Measurements from ENCODE around the gene AGBL4.

AGBL4 gene

DNA sequence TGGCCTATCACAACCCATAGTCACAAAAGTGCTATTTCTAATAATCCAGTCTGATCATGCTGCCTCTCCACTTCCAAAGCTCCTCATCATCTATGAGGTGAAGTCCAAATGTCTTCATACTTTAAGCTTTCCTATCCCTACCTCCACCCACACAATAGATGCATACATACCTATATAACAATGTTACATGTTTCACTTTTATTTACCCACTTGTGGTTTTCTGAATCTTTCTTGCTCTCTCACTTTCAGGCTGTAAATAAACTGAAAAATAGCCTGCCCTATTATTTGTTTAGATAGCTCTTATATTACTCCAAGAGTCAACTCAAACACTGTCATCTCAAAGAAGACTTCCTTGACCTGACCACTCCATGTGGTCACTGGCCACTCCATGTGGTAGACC, 840.3 kb downstream of the AGBL4 start:
- DNase-seq (ENCODE audit: low read depth): no peak
- TF ChIP-seq, protein P1, sequence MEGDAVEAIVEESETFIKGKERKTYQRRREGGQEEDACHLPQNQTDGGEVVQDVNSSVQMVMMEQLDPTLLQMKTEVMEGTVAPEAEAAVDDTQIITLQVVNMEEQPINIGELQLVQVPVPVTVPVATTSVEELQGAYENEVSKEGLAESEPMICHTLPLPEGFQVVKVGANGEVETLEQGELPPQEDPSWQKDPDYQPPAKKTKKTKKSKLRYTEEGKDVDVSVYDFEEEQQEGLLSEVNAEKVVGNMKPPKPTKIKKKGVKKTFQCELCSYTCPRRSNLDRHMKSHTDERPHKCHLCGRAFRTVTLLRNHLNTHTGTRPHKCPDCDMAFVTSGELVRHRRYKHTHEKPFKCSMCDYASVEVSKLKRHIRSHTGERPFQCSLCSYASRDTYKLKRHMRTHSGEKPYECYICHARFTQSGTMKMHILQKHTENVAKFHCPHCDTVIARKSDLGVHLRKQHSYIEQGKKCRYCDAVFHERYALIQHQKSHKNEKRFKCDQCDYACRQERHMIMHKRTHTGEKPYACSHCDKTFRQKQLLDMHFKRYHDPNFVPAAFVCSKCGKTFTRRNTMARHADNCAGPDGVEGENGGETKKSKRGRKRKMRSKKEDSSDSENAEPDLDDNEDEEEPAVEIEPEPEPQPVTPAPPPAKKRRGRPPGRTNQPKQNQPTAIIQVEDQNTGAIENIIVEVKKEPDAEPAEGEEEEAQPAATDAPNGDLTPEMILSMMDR (IDR thresholded peaks at IDR 0.05; ENCODE audit: low read depth, low read length, missing control alignments): no peak
- H3K4me3 ChIP-seq (ENCODE audit: low read depth, low read length): no peak overlapping the region

DNA sequence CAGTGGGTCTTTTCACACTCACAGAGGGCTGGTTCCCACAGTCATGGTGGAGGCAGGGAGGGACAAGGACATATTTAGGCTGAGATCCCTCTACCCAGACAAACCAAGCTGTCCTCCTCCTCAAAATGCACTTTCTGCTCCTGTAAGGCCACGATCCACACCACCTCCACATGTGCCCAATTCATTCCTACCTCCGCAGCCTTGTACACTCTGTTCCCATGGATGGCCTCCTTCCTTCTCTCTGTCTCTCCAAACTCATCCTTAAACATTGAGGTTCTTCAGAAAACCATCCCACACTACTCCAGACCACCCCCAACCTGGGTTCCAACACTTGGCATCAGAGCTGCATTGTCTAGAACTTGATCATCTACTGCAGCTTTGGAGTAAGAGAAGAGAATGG, 842.7 kb downstream of the AGBL4 start:
- no peak overlapping the region for H3K4me3 ChIP-seq (ENCODE audit: low read depth, low read length)
- no peak for DNase-seq (ENCODE audit: low read depth)
- TF ChIP-seq, protein P1 (IDR thresholded peaks at IDR 0.05; ENCODE audit: low read depth, low read length, missing control alignments): no peak

DNA sequence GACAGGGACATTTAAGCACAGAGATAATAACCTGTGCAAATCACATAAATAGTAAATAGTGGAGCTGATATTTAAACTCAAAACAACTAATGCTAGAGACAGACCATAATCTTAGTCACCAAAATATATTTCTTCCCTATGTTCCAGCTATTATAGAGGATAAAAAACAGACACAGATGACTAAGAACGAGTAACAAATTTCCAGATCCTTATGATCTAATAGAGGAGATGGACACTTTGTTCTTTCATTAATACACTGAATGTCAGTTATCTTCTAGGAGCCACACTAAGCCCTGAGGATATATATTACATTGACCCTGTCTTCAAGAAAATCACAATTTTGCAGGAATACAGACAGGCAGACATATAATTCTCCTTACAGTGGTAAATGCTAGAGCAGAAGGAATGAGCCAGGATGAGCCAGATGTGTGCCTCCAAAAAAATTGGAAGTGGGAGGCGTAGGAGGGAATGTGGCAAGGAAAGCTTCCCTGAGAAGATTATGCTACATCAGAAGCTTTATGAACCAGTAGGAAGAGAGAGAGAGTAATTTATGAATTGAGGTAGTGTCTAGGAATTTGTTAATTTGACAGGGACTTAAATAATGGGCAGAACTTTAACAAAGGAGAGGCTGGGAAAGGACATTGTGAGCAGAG, 851.7 kb downstream of the AGBL4 start:
- TF ChIP-seq, protein P1 (IDR thresholded peaks at IDR 0.05; ENCODE audit: low read depth, low read length, missing control alignments): no peak
- no peak overlapping the region for H3K4me3 ChIP-seq (ENCODE audit: low read depth, low read length)
- DNase-seq (ENCODE audit: low read depth): no peak

DNA sequence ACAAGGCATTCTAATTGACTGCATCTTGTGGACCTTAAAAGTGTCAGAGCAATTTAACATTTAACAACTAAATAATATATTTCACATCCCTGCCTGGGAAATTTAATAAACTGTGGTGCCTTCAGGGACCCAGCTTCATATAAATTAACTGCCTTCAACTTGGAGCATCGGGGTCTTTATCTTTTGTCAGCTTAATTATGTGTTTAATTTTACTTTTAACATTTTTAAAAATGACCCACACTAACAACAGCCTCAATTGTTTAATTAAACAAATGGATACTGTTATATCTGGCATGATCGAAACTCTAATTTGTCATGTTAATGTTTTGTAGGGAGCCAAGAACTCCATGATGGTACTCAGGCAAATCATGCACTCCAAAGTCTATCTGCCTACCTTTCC, 857.7 kb downstream of the AGBL4 start:
- TF ChIP-seq, protein P1 (IDR thresholded peaks at IDR 0.05; ENCODE audit: low read depth, low read length, missing control alignments): no peak
- H3K4me3 ChIP-seq (ENCODE audit: low read depth, low read length): no peak overlapping the region
- DNase-seq (ENCODE audit: low read depth): no peak

DNA sequence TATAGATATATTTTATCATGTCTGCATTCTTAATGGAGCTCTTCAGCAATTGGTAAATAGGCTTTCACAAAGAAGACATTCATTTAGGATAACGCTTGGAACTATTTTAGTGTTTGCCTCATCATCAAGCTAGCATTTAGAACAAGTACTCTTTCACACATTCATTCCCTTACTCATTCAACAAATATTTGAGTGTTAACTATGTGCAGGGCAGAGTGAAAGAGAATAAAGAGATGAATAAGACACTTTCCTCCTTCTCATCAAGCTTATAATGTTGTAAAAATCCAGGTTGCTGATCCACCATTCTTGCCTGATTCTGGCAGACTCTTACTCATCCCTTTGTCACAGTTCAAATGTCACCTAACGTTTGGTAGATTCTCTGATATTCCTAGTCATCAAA, 860.7 kb downstream of the AGBL4 start:
- H3K4me3 ChIP-seq (ENCODE audit: low read depth, low read length): no peak overlapping the region
- TF ChIP-seq, protein P1 (IDR thresholded peaks at IDR 0.05; ENCODE audit: low read depth, low read length, missing control alignments): no peak
- DNase-seq (ENCODE audit: low read depth): no peak

DNA sequence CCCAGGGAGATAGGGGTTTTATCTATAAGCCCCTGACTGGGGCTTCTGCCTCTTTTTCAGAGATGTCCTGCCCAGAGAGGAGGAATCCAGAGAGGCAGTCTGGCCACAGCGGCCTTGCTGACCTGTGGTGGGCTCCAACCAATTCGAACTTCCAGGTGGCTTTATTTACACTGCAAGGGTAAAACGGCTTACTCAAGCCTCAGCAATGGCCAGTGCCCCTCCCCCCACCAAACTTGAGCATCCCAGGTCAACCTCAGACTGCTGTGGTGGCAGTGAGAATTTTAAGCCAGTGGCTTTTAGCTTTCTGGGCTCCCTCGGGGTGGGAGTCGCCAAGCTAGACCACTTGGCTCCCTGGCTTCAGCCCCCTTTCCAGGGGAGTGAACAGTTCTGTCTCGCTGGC, 863.1 kb downstream of the AGBL4 start:
- TF ChIP-seq, protein P1 (IDR thresholded peaks at IDR 0.05; ENCODE audit: low read depth, low read length, missing control alignments): no peak
- H3K4me3 ChIP-seq (ENCODE audit: low read depth, low read length): no peak overlapping the region
- DNase-seq (ENCODE audit: low read depth): no peak

DNA sequence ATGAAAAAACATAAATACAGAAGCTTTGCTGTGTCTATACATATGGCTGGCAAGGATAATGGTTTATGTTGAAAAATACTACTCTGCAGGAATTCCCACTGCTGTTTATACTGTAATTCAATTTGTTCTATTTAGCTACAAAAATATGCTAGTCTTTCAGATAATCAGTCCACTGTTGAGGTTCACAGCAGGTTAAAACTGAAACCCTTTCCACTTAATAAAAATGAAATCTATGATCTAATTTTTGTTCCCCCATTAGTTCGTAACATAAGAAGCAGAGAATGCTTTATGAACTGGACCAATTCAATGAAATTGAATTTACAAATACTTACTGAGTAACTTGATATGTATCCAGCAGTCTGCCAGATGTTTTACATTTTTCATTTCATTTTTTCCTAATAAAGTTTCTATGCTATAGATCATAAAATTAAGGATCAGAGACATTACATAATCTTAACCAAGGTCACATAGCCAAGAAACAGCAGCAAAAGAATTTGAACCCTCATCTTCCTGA, 887.0 kb downstream of the AGBL4 start:
- no peak for DNase-seq (ENCODE audit: low read depth)
- TF ChIP-seq, protein P1 (IDR thresholded peaks at IDR 0.05; ENCODE audit: low read depth, low read length, missing control alignments): no peak

More for the DNA sequence above, 887.0 kb downstream of the AGBL4 start:
- no peak overlapping the region for H3K4me3 ChIP-seq (ENCODE audit: low read depth, low read length)
